Measurements from ENCODE around the gene RASA3. TPM values are rescaled to one million over a fixed set of nuclear protein-coding genes. Genes with fewer than 3 reads are reported as not detected.

The RASA3 gene
- total and polyA plus RNA-seq, 2 of the 8 experiments (the other 6 are each of a cell fraction or from before 2014, with no cell fraction given): 7.5 to 21.9 TPM

DNA sequence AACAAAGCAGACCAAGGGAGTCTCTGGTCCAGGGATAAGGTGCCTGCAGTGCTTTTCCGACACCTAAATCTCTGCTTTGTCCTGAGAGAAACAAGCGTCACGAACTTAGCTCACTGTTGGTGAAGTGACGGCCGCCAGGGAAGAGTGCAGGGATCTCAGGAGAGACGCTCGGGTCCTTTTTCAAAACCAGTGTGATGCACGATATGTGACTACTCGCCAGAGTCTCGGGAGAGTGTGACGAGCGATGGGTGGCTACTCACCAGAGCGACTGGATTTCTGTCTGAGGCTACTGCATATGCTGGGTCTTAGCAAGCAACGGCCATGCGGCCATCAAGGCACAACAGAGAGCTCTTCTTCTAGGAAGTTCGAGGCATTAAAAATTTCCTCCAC lies 30.1 kb upstream of the RASA3 start (continued):
- TF ChIP-seq RNF2 (IDR thresholded peaks at IDR 0.05; ENCODE audit: borderline replicate concordance, low read depth, low read length, missing control alignments, poor library complexity, severe bottlenecking) (no peak), ASH2L (IDR thresholded peaks at IDR 0.05; ENCODE audit: low read length) (no peak)
